ENCODE results near the gene SIGLEC5.

- TF ChIP-seq, protein P1, sequence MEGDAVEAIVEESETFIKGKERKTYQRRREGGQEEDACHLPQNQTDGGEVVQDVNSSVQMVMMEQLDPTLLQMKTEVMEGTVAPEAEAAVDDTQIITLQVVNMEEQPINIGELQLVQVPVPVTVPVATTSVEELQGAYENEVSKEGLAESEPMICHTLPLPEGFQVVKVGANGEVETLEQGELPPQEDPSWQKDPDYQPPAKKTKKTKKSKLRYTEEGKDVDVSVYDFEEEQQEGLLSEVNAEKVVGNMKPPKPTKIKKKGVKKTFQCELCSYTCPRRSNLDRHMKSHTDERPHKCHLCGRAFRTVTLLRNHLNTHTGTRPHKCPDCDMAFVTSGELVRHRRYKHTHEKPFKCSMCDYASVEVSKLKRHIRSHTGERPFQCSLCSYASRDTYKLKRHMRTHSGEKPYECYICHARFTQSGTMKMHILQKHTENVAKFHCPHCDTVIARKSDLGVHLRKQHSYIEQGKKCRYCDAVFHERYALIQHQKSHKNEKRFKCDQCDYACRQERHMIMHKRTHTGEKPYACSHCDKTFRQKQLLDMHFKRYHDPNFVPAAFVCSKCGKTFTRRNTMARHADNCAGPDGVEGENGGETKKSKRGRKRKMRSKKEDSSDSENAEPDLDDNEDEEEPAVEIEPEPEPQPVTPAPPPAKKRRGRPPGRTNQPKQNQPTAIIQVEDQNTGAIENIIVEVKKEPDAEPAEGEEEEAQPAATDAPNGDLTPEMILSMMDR (conservative IDR thresholded peaks at IDR 0.05), result no peak
- TF ChIP-seq EZH2 (IDR thresholded peaks at IDR 0.05; ENCODE audit: low read depth), result no peak
Observed at GRCh38 chr19:51653162-51653561, 23.0 kb upstream of the SIGLEC5 start.
